Right lobe of liver (tissue), 6 donors: Measurements from ENCODE around the gene SPATA13. TPM values are rescaled to one million over a fixed set of nuclear protein-coding genes. Genes with fewer than 3 reads are reported as not detected.
"Not testable (repeated sequence)": the region's sequence is repeated elsewhere in the genome, so short reads cannot be mapped to it uniquely, and the experiment has no call there.

Experiments
- ATAC-seq, 4 donors: fragments of 200-7000 bp; cut with Tn5 transposase; one replicate each; pipeline ENCODE4 v1.9.1; 2020; ENCODE audit warnings: mild to moderate bottlenecking in 4 of 4, moderate library complexity in 4 of 4
- DNase-seq, 3 donors: peaks; one replicate each; pipeline ENCODE4 v3.0.0-alpha.2; 2020
- H3K27ac ChIP-seq, 3 donors: fragments of 200-600 bp; one replicate each; pipeline ENCODE4 v1.8.0; 2022
- H3K27me3 ChIP-seq, 2 donors: fragments of 200-600 bp; one replicate each; pipeline ENCODE4 v1.8.0; 2022
- H3K36me3 ChIP-seq, 4 donors: fragments of 200-600 bp; sonication (generic) in 1 of 4; one replicate each; pipeline versions ENCODE4 v1.5.1 to v1.8.0; 2017 to 2022; ENCODE audit warnings: control low read depth in 1 of 4
- H3K4me1 ChIP-seq, 4 donors: fragments of 200-600 bp; sonication (generic) in 1 of 4; one replicate each; pipeline versions ENCODE4 v1.5.1 to v1.8.0; 2017 to 2022; ENCODE audit warnings: control low read depth in 1 of 4
- H3K4me3 ChIP-seq, 3 donors: fragments of 200-600 bp; one replicate each; pipeline ENCODE4 v1.8.0; 2022
- H3K9me3 ChIP-seq, 4 donors: fragments of 200-600 bp; sonication (generic) in 1 of 4; one replicate each; pipeline versions ENCODE4 v1.5.1 to v1.8.0; 2017 to 2022; ENCODE audit warnings: control low read depth in 1 of 4
- POLR2A ChIP-seq: fragments of 450-650 bp; IDR thresholded peaks from one replicate; pipeline ENCODE4 v1.6.1; 2017; ENCODE audit warnings: antibody characterized with exemption, mild to moderate bottlenecking
- WGBS: methylation state at CpG from one replicate; pipeline ENCODE4 v1.1.6; 2018; ENCODE audit warnings: low coverage, low lambda C conversion rate; ENCODE audit not compliant: insufficient coverage; ENCODE audit errors: missing lambda C conversion rate; 5-methylcytosine and 5-hydroxymethylcytosine counted together
- intact Hi-C, 2 donors: fragments of 100-400 bp; cut with DNase I; formaldehyde crosslinking; loops; one replicate each; pipeline versions ENCODE4 v1.11.2 to v1.14.1; 2022
- total RNA-seq, 6 experiments: library from RNA; depleted of rRNA in 2 of 6; stranded (reverse); fragments of >200 nt in 2 of 6; fragmentation: NEBNext Ultra II Directional in 3 of 6; extraction: Animal tissue kit (Norgen Biotek cat#: 25700) in 3 of 6; gene quantifications; one replicate each; pipeline versions ENCODE4 v1.1.0 to v1.2.4, GENCODE V29; 2016 to 2023
- TF ChIP-seq, protein P1 (sequence below), 4 donors: fragments of 200-600 bp in 3 of 4; fragments of 450-650 bp in 1 of 4; IDR thresholded peaks; one replicate each; pipeline versions ENCODE4 v1.5.1 to v1.8.0; 2016 to 2022; ENCODE audit warnings: antibody characterized with exemption in 4 of 4, mild to moderate bottlenecking in 2 of 4
- donor health status: DM: no; HTN: yes; CAD: no.
- donor health status: DM: no; HTN: no; CAD: no.
- donor health status: DM: no; HTN: no; CAD: no.
- donor health status: DM: no; HTN: yes; CAD: no.
- donor health status: DM: no; HTN: yes; CAD: no.

The SPATA13 gene
- total RNA-seq, 6 experiments from 2014 or later: 21.5 to 39.9 (median 30.5) TPM

DNA sequence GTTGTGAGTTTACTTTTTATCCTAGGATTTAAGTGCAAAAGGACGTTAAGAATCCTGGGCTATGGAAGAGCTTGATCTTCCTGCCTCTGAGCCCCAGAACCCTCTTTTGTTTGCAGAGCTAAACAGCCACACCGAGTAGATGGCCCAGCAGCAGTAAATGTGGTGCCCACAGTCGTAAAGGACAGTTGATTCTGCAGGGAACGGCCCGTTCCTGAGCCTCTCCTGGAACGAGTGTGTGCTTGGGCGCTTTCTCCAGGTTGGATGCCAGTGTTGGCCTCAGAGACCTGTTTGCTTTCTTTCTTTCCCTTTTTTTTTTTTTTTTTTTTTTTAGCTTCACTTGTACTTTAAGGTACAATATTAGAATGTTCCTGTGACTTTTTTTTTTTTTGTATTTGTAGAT lies 41.7 kb downstream of the SPATA13 start:
- DNase-seq (peak in 2 of 3 donors; percentile 72 to 79), ATAC-seq (peak; percentile 8 to 91 (median 78))
- intact Hi-C loops: no loop called here
- Histone ChIP-seq H3K36me3 (no peaks in the 10 kb centered on the region), H3K4me3 (no peak overlapping the region), H3K27ac (peak overlapping the region in 2 of 3 donors; percentile 50 to 62), H3K9me3 (no peaks in the 10 kb centered on the region), H3K4me1 (peaks cover 0 to 41% (median 13%) of the 10 kb centered on the region in 4 donors), H3K27me3 (no peaks in the 10 kb centered on the region)
- WGBS: 29% methylated on average over 7 of the region's 7 CpGs
- TF ChIP-seq POLR2A: no peak
- TF ChIP-seq, protein P1, sequence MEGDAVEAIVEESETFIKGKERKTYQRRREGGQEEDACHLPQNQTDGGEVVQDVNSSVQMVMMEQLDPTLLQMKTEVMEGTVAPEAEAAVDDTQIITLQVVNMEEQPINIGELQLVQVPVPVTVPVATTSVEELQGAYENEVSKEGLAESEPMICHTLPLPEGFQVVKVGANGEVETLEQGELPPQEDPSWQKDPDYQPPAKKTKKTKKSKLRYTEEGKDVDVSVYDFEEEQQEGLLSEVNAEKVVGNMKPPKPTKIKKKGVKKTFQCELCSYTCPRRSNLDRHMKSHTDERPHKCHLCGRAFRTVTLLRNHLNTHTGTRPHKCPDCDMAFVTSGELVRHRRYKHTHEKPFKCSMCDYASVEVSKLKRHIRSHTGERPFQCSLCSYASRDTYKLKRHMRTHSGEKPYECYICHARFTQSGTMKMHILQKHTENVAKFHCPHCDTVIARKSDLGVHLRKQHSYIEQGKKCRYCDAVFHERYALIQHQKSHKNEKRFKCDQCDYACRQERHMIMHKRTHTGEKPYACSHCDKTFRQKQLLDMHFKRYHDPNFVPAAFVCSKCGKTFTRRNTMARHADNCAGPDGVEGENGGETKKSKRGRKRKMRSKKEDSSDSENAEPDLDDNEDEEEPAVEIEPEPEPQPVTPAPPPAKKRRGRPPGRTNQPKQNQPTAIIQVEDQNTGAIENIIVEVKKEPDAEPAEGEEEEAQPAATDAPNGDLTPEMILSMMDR (IDR thresholded peaks at IDR 0.05): no peak

- no peak for ATAC-seq
- WGBS: 32% methylated on average over 3 of the region's 3 CpGs
- H3K27ac ChIP-seq: peak overlapping the region; percentile 0 to 57 (median 36)
Measured at GRCh38 chr13:24203273-24203672, 42.8 kb downstream of the SPATA13 start.

GRCh38 chr13:24203811-24204210 lies 43.3 kb downstream of the SPATA13 start:
- intact Hi-C loops: no loop called here
- 7% methylated on average over 1 of the region's 1 CpG for WGBS
- H3K9me3 ChIP-seq: no peaks in the 10 kb centered on the region
- peak overlapping the region; percentile 0 to 57 (median 36) for H3K27ac ChIP-seq
- peaks cover 0 to 51% (median 19%) of the 10 kb centered on the region in 4 donors for H3K4me1 ChIP-seq
- H3K27me3 ChIP-seq: no peaks in the 10 kb centered on the region
- no peaks in the 10 kb centered on the region for H3K36me3 ChIP-seq
- DNase-seq (no peak), ATAC-seq (peak; percentile 33 to 61 (median 42))
- TF ChIP-seq, protein P1 (IDR thresholded peaks at IDR 0.05): no peak
- no peak for TF ChIP-seq POLR2A
- H3K4me3 ChIP-seq: no peak overlapping the region

More at GRCh38 chr13:24203273-24203672, 42.8 kb downstream of the SPATA13 start:
- TF ChIP-seq, protein P1 (IDR thresholded peaks at IDR 0.05): no peak
- no peak for TF ChIP-seq POLR2A
- H3K27me3 ChIP-seq: no peaks in the 10 kb centered on the region
- no peak for DNase-seq
- no peaks in the 10 kb centered on the region for H3K9me3 ChIP-seq
- intact Hi-C loops: no loop called here
- no peaks in the 10 kb centered on the region for H3K36me3 ChIP-seq
- no peak overlapping the region for H3K4me3 ChIP-seq
- peaks cover 0 to 49% (median 18%) of the 10 kb centered on the region in 4 donors for H3K4me1 ChIP-seq

- H3K27ac ChIP-seq, ATAC-seq, DNase-seq, H3K4me3 ChIP-seq, H3K36me3 ChIP-seq, H3K9me3 ChIP-seq, intact Hi-C loops, H3K27me3 ChIP-seq: not testable (repeated sequence)
- peaks cover 0 to 52% (median 20%) of the 10 kb centered on the region in 4 donors for H3K4me1 ChIP-seq
- WGBS: 100% methylated on average over 1 of the region's 1 CpG
Measured at GRCh38 chr13:24205076-24205475, 44.6 kb downstream of the SPATA13 start.

DNA sequence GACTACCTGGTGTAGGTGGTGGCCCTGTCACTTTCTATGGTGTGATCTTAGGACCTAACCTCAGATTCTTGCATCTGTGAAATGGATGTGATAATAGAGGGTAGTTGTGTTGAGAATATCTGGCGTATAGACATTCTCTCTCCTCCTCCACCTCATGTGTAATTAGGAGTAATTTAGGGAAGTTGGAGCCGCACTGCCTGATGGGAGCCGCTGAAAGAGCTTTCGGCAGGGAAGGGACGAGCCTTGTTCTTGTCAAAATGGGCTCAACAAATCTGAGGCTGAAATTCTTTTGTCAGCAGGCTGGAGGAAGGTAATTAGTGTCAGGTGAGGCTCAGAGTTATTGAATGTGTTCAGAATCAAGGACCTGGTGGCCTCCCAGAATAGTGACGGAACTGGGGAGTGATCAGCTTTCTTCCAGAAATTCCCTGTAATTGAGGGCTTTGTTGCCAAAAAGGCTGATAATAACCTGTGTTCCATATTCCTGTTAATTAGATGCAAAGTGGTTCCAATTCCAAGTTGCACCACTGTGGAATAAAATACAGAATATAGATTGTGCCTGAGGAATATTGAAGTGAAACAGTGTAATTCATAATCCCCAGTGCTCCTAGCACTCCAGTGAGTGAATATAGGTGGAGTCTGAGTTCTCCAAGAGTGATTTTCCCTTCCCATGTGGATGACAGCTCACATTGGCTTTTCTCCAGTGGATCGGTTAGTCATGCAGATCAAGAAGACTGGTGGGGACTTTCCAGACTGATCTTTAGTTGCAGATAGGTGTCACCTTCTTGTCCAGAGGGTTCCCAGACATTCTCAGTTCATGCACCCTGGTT lies 47.5 kb downstream of the SPATA13 start:
- Histone ChIP-seq H3K4me3 (no peak overlapping the region), H3K27ac (peak overlapping the region in 2 of 3 donors; percentile 3 to 62), H3K27me3 (no peaks in the 10 kb centered on the region), H3K9me3 (no peaks in the 10 kb centered on the region), H3K36me3 (no peaks in the 10 kb centered on the region), H3K4me1 (peaks cover 0 to 55% (median 21%) of the 10 kb centered on the region in 4 donors)
- ATAC-seq: peak; percentile 30 to 61 (median 50)
- no peak for DNase-seq
- TF ChIP-seq, protein P1 (IDR thresholded peaks at IDR 0.05): no peak
- TF ChIP-seq POLR2A: no peak
- intact Hi-C loops: no loop called here
- WGBS: 52% methylated on average over 7 of the region's 7 CpGs
